Endothelial cell of umbilical vein (primary cell): ENCODE results near the gene PSMC1. TPM values are rescaled to one million over a fixed set of nuclear protein-coding genes. Genes with fewer than 3 reads are reported as not detected.

Source experiments
- BruUV-seq: library from RNA; stranded (reverse); fragments of 400-500 nt; replicated peaks from 2 replicates; lab custom pipeline; 2021; lab: Mats Ljungman, UMichigan
- CTCF ChIA-PET: fragments of 300-600, 350-600 bp; sonication (Branson Sonifier 250); formaldehyde crosslinking; loops from one replicate; lab custom pipeline; 2021; ENCODE audit warnings: antibody characterized with exemption, inconsistent platforms; lab: Charles Lee
- POLR2A ChIA-PET: fragments of 300-600, 350-600 bp; sonication (Branson Sonifier 250); formaldehyde crosslinking; loops from one replicate; lab custom pipeline; 2021; ENCODE audit warnings: antibody characterized with exemption, inconsistent platforms; lab: Charles Lee
- DNase-seq: peaks from one replicate; pipeline ENCODE4 v3.0.0-alpha.2; 2011; ENCODE audit warnings: low read depth, low spot score
- FAIRE-seq: peaks from 2 replicates; lab custom pipeline; 2011; peaks lifted over from hg19 to GRCh38; lab: Jason Lieb, UNC
- H2AFZ ChIP-seq: 2 replicates; pipeline ENCODE4 v1.6.0; 2012; ENCODE audit warnings: low read depth, low read length, control low read depth, inconsistent platforms
- H3K27ac ChIP-seq: 2 replicates; pipeline ENCODE4 v1.5.1; 2011; ENCODE audit warnings: low read depth, mild to moderate bottlenecking, control low read depth, low read length, moderate library complexity; ENCODE audit not compliant: insufficient read depth
- H3K27me3 ChIP-seq, 2 experiments: 2 replicates each; pipeline versions ENCODE4 v1.6.0 to v1.6.1; 2011; ENCODE audit warnings: low read length in 2 of 2, mixed read lengths in 1 of 2; ENCODE audit not compliant: control insufficient read depth in 2 of 2, insufficient read depth in 2 of 2
- H3K36me3 ChIP-seq, 2 experiments: 2 replicates in 1 of 2; 3 replicates in 1 of 2; pipeline ENCODE4 v1.5.1; 2011; ENCODE audit warnings: low read length in 2 of 2, mild to moderate bottlenecking in 1 of 2, moderate library complexity in 1 of 2; ENCODE audit not compliant: control insufficient read depth in 2 of 2, insufficient read depth in 2 of 2; ENCODE audit errors: extremely low read depth in 1 of 2
- H3K4me1 ChIP-seq: 3 replicates; pipeline ENCODE4 v1.5.1; 2011; ENCODE audit warnings: mild to moderate bottlenecking, low read length; ENCODE audit not compliant: control insufficient read depth, insufficient read depth; ENCODE audit errors: extremely low read depth
- H3K4me2 ChIP-seq: 2 replicates; pipeline ENCODE4 v1.6.1; 2011; ENCODE audit warnings: low read length, control low read depth, mixed read lengths; ENCODE audit not compliant: insufficient read depth
- H3K4me3 ChIP-seq, 3 experiments: fragments of 200-600 bp in 1 of 3; sonication (generic), shearing (Covaris generic) in 1 of 3; replicated peaks in 1 of 3; 2 replicates each; pipeline ENCODE4 v1.5.1; 2011 to 2016; ENCODE audit warnings: control low read depth in 3 of 3, low read length in 3 of 3, mild to moderate bottlenecking in 2 of 3, inconsistent platforms in 1 of 3, low read depth in 1 of 3, moderate library complexity in 1 of 3; ENCODE audit not compliant: insufficient read depth in 1 of 3
- H3K79me2 ChIP-seq: 2 replicates; pipeline ENCODE4 v1.6.0; 2012; ENCODE audit warnings: low read length, inconsistent platforms; ENCODE audit not compliant: control insufficient read depth, insufficient read depth
- H3K9ac ChIP-seq: replicated peaks from 2 replicates; pipeline ENCODE3; 2011; ENCODE audit warnings: low read length, control low read depth; ENCODE audit not compliant: insufficient read depth; ENCODE audit errors: extremely low read depth
- H3K9me1 ChIP-seq: replicated peaks from 3 replicates; pipeline ENCODE4 v1.6.0; 2011; ENCODE audit warnings: mild to moderate bottlenecking, low read length; ENCODE audit not compliant: control insufficient read depth, insufficient read depth; ENCODE audit errors: extremely low read depth
- H3K9me3 ChIP-seq: replicated peaks from 2 replicates; pipeline ENCODE4 v1.5.1; 2012; ENCODE audit warnings: low read length, inconsistent platforms; ENCODE audit not compliant: control insufficient read depth, insufficient read depth
- H4K20me1 ChIP-seq: replicated peaks from 2 replicates; pipeline ENCODE3; 2011; ENCODE audit warnings: mild to moderate bottlenecking, low read length; ENCODE audit not compliant: control insufficient read depth, insufficient read depth; ENCODE audit errors: extremely low read depth
- CTCF ChIP-seq, 2 donors: IDR thresholded peaks; 1 replicate in 1 of 2; 2 replicates in 1 of 2; pipeline ENCODE4 v1.5.1; 2011; ENCODE audit warnings: low read length in 2 of 2, mild to moderate bottlenecking in 2 of 2, moderate library complexity in 2 of 2, control low read depth in 1 of 2, inconsistent platforms in 1 of 2, low read depth in 1 of 2; ENCODE audit not compliant: insufficient read depth in 1 of 2; ENCODE audit errors: extremely low read depth in 1 of 2
- EZH2 ChIP-seq: IDR thresholded peaks from 2 replicates; pipeline ENCODE4 v1.6.1; 2012; ENCODE audit warnings: borderline replicate concordance, low read depth, mild to moderate bottlenecking, moderate library complexity, low read length, inconsistent platforms; ENCODE audit not compliant: severe bottlenecking
- FOS ChIP-seq: IDR thresholded peaks from 2 replicates; pipeline ENCODE4 v1.6.1; 2011; ENCODE audit warnings: mild to moderate bottlenecking, low read length, moderate library complexity, borderline replicate concordance; ENCODE audit not compliant: insufficient read depth
- GATA2 ChIP-seq: IDR thresholded peaks from 2 replicates; pipeline ENCODE4 v1.7.0; 2011; ENCODE audit warnings: low read depth, mild to moderate bottlenecking, moderate library complexity, mixed read lengths, low read length; ENCODE audit not compliant: insufficient read length, insufficient read depth
- JUN ChIP-seq: IDR thresholded peaks from 2 replicates; pipeline ENCODE4 v1.6.1; 2011; ENCODE audit warnings: borderline replicate concordance, low read depth; ENCODE audit not compliant: insufficient read length, insufficient read depth
- MAX ChIP-seq: IDR thresholded peaks from 2 replicates; pipeline ENCODE4 v1.6.1; 2011; ENCODE audit not compliant: insufficient read depth, insufficient read length
- MYC ChIP-seq: IDR thresholded peaks from one replicate; pipeline ENCODE4 v1.6.1; 2011; ENCODE audit warnings: mild to moderate bottlenecking, low read depth, low read length
- POLR2A ChIP-seq: IDR thresholded peaks from 2 replicates; pipeline ENCODE4 v1.6.1; 2012; ENCODE audit warnings: low read depth, mild to moderate bottlenecking, control low read depth, low read length
- POLR2AphosphoS5 ChIP-seq: IDR thresholded peaks from 2 replicates; pipeline ENCODE4 v1.6.1; 2012; ENCODE audit warnings: low read depth, mild to moderate bottlenecking, control low read depth, low read length, moderate library complexity; ENCODE audit not compliant: insufficient read depth
- dilution Hi-C: fragments of 300-500 bp; cut with MboI; formaldehyde crosslinking; loops from one replicate; pipeline ENCODE4 v1.15.0; 2019; ENCODE audit warnings: low sequenced_read_pairs; ENCODE audit not compliant: extremely low pct_ligation_motif_present
- intact Hi-C: fragments of 100-400 bp; cut with micrococcal nuclease; formaldehyde crosslinking; loops from one replicate; pipeline ENCODE4 v1.10.0; 2022
- polyA plus RNA-seq, 4 experiments: library from polyadenylated mRNA; depleted of rRNA in 3 of 4; stranded (reverse) in 3 of 4; unstranded in 1 of 4; fragments of >200 nt; gene quantifications; 2 replicates each; pipeline versions ENCODE4 v1.2.1 to v1.2.3, GENCODE V29; 2011 to 2012; ENCODE audit warnings: missing spikeins in 1 of 4
- total RNA-seq: library from RNA; stranded (reverse); gene quantifications from 2 replicates; pipeline ENCODE4 v1.2.3, GENCODE V29; 2021

PSMC1 gene
- total and polyA plus RNA-seq, 2 donors (not counting 3 experiments of a cell fraction or from before 2014, with no cell fraction given), result 77.4 to 129 TPM

GRCh38 chr14:90304502-90304901, 48.1 kb downstream of the PSMC1 start:
- Histone ChIP-seq H3K4me1 (no peaks in the 10 kb centered on the region), H3K9me1 (no peaks in the 10 kb centered on the region), H3K36me3 (peaks cover 0 to 12% of the 10 kb centered on the region in 2 experiments), H3K4me3 (no peak overlapping the region), H3K27me3 (no peaks in the 10 kb centered on the region), H3K4me2 (no peak overlapping the region), H3K79me2 (no peaks in the 10 kb centered on the region), H3K9ac (no peak overlapping the region), H2AFZ (no peak overlapping the region), H3K9me3 (no peaks in the 10 kb centered on the region), H4K20me1 (no peaks in the 10 kb centered on the region), H3K27ac (no peak overlapping the region)
- dilution Hi-C loops, result no loop called here
- no TSS peak for BruUV-seq
- intact Hi-C loops, result loop anchor here (5.0 kb wide), 2 partner anchors 78 to 513 kb away; partner anchors contain the start of gene TTC7B
- ChIA-PET POLR2A (no interaction called here), CTCF (interaction anchor here (0.7 kb wide), 1 partner anchor 527 kb away, joined by 4 read pairs; no protein-coding TSS in a partner anchor)
- DNase-seq (no peak), FAIRE-seq (no peak)
- TF ChIP-seq POLR2A, result no peak
- no peak for TF ChIP-seq POLR2AphosphoS5
- TF ChIP-seq GATA2, result no peak
- no peak for TF ChIP-seq MYC
- TF ChIP-seq MAX, result no peak
- TF ChIP-seq EZH2, result no peak
- no peak for TF ChIP-seq FOS
- TF ChIP-seq CTCF (IDR thresholded peaks at IDR 0.05; ENCODE audit: extremely low read depth in 1 of 2, insufficient read depth in 1 of 2, low read depth in 1 of 2, low read length in 2 of 2), result no peak
- TF ChIP-seq JUN, result no peak
